Coronary artery (tissue), 2 donors: ENCODE measurements around the gene FAM3D.

Experiments used
- DNase-seq: peaks from one replicate; pipeline ENCODE4 v3.0.0-alpha.2; 2017; ENCODE audit warnings: low spot score
- H3K27ac ChIP-seq, 2 donors: fragments of 200-600 bp; sonication (generic); one replicate each; pipeline ENCODE4 v1.5.1; 2016 to 2019
- H3K4me3 ChIP-seq: fragments of 200-600 bp; sonication (generic); 2 replicates; pipeline ENCODE4 v1.5.1; 2016; ENCODE audit warnings: mild to moderate bottlenecking, moderate library complexity
- TF ChIP-seq, protein P1 (sequence below): fragments of 200-600 bp; sonication (generic); IDR thresholded peaks from one replicate; pipeline ENCODE4 v1.5.1; 2019; ENCODE audit warnings: antibody characterized with exemption

Gene FAM3D

DNA sequence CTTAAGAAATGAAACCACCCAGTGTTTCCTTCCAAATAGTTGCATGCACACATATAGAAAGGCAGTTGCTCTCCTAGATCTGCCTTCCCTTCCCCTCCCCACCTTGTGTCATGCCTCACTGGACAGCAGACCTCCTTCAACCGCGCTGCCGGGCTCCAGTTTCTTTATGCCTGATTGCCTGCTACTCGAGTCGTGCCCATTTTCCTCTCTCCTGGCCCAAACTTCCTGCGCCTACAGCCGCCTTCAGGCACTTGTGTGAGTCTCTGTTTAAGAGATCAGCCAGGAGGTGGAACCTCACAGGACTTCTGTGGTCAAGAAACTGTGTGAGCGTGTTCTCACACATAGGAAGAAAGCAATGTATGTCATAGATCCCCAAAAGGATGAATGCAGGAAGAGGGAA, 80.6 kb downstream of the FAM3D start:
- peak overlapping the region; percentile 74 for H3K4me3 ChIP-seq

DNA sequence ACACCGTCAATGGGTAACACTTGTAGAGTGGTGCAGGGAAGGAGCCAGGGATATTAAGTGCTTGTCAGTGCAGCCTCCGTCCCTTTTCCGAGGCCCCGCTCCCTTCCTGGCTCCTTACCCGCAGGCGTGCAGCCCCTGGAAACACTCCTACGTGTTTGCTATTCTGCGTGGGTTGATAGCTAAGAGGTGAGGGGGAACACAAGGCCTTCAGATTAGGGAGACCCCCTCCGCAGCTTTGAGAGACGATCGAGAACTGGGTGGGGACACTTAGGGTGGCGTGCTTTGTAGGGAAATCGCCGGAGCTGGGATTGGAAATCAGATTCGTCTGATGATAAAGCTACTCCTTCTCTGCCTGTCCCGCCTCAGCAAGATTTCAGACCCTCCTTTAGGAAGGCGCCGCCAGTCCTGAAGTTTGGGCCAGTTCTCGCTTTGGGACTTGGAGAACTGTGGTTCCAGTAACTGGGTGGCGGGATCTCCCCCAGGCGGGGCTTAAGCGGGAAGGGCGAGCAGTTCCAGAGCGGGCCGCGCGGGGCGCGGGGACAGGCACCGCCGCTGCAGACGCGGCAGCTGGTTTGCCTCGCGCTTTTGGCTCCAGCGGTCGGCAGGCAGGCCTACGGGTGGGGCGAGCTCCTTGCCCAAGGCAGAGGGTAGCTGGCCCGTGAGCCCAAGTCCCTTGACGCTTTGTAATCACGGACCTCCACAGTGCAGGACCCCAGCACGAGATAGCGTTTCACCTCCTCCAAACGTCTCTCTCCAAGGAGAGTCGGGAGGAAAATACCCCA, 81.4 kb downstream of the FAM3D start:
- TF ChIP-seq, protein P1, sequence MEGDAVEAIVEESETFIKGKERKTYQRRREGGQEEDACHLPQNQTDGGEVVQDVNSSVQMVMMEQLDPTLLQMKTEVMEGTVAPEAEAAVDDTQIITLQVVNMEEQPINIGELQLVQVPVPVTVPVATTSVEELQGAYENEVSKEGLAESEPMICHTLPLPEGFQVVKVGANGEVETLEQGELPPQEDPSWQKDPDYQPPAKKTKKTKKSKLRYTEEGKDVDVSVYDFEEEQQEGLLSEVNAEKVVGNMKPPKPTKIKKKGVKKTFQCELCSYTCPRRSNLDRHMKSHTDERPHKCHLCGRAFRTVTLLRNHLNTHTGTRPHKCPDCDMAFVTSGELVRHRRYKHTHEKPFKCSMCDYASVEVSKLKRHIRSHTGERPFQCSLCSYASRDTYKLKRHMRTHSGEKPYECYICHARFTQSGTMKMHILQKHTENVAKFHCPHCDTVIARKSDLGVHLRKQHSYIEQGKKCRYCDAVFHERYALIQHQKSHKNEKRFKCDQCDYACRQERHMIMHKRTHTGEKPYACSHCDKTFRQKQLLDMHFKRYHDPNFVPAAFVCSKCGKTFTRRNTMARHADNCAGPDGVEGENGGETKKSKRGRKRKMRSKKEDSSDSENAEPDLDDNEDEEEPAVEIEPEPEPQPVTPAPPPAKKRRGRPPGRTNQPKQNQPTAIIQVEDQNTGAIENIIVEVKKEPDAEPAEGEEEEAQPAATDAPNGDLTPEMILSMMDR, result peak; percentile 84
- peak; percentile 89 for DNase-seq
- Histone ChIP-seq H3K4me3 (peak overlapping the region; percentile 74), H3K27ac (peak overlapping the region; percentile 25 to 78)

More for the DNA sequence above, 80.6 kb downstream of the FAM3D start:
- H3K27ac ChIP-seq, result no peak overlapping the region
- TF ChIP-seq, protein P1, result no peak
- DNase-seq, result no peak

DNA sequence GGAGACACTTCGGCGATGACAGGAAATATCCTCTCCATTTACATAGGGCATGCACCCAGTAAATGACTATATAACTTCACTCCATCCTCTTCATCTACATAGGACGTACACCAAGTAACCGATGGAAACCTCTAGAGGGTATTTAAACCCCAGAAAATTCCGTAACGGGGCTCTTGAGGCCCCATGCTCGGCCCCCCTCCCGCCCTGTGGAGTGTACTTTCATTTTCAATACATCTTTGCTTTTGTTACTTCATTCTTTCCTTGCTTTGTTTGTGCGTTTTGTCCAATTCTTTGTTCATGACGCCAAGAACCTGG, 81.9 kb downstream of the FAM3D start:
- TF ChIP-seq, protein P1, result no peak
- no peak for DNase-seq
- H3K27ac ChIP-seq, result peak overlapping the region; percentile 25 to 78
- peak overlapping the region; percentile 74 for H3K4me3 ChIP-seq
